ENCODE results near the gene YPEL4.

The YPEL4 gene

DNA sequence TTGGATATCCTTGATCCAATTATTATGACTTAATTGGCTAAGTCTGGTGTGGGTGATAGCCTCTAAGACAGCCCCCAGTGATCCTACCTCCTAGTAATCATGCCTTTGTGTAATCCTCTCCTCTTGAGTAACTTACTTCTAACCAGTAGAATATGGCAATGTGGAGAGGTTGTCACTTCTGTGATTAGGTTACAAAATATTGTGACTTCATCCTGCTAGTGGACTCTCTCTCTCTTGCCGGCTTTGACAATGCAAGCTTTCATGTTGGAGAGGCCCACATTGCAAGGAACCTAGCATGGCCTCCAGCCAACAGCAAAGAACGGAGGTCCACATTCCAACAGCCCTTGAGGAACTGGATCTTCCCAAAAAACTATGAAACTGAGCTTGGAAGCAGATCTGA is 19.5 kb downstream of the YPEL4 start:
- peak in 3 of 4 experiments; percentile 7 to 24 (median 21) for DNase-seq

DNA sequence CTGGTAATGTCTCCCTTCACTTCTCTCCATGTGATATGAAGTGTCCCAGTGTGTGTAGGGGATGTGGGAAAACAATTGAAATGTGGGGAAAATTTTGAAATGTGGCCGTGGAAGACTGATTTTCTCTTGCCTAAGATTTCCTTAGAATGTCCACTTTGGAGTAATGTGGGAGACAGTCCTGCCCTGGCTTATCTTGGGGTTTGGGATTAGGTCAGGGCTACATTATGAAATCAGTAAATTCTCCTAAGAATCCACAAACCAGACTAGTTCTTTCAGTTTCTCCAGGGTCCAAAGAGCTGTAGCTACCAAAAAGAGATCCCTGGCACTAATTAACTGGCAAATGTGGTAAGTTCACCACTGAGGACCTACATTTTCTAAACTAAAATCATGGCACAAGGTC is 22.8 kb downstream of the YPEL4 start:
- no peak for DNase-seq

DNA sequence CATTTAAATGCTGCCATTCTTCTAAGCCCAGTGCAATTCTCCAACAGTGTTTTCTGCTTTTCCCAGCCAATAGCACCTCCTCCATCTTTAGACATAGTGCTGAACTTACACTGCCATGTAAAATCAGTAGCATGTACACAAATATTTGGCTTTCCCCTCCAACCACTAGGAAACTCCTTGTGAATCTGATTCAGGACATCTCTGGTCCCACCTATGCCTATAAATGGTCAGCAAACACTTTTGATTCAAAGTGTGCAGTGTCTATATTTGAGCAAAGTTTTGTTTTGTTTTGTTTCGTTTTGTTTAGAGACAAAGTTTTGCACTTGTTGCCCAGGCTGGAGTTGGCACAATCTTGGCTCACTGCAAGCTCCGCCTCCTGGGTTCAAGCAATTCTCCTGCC is 24.8 kb downstream of the YPEL4 start:
- DNase-seq = no peak

DNA sequence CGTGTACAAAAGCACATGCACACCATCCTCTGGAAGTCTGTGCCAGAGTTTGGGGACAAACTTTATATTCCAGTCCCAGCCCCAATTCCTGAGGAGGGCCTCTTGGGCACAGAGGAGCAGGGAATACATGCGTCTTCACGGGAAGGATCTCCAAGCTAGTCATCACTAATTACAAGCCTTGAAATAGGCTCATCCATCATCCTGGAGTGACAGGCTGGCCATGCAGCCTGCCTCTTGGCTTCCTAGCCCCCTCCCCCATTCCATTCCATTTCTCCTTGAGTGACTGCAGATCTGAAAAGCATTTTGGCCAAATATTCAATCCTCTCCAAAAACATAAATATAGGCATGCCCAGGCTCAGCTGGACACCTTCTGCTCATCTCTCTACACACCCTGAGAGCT is 27.4 kb downstream of the YPEL4 start:
- DNase-seq = no peak

DNA sequence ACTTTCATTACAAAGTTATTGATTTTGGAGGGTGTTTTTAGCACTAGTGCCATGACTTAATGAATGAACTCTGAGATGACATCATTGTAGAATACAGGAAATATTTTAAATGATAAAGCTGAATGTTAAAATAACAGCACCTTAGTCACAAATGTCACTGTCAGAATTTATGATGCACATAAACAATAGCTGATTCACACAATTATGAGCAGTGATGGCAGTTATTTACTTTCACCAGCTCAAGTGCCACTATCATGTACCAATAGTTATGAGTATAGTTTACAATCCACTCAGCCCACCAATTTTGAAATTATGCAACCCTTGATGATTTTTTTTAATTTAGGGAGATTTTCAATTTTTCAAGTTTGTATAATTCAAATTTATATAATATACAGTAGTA is 29.2 kb downstream of the YPEL4 start:
- DNase-seq = no peak

DNA sequence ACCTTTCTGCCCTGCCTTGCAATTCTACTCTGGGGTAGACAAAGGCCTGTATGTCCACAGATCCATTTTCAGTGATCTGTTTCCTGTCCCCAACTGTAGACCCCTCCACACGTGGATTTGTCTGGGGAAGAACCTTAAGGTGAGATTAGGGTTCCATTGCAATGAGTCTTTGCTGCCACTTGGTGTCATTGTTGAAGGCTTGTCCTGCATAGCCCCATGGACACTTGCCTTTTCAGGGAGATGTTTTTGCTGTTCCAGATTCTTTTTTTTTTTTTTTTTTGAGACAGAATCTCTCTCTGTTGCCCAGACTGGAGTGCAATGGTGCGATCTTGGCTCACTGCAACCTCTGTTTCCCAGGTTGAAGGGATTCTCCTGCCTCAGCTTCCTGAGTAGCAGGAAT is 30.4 kb downstream of the YPEL4 start:
- no peak for DNase-seq

DNA sequence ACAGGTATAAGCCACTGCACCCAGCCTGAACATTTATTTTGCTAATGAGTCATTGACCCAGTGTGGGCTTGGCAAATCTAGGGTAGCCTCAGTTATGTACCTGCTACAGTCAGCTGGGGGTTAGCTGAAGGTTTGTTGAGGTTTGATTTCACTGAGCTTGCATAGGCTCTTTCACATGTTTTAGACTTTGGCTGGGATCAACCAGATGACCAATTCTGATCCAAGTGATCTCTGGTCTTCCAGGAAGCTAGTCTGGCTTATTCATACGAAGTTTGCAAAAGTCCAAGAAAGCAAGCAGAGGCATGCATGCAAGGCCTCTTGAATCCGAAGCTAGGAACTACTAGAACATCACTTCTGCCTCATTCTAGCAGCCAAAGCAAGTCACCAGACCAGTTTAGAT is 31.3 kb downstream of the YPEL4 start:
- no peak for DNase-seq

DNA sequence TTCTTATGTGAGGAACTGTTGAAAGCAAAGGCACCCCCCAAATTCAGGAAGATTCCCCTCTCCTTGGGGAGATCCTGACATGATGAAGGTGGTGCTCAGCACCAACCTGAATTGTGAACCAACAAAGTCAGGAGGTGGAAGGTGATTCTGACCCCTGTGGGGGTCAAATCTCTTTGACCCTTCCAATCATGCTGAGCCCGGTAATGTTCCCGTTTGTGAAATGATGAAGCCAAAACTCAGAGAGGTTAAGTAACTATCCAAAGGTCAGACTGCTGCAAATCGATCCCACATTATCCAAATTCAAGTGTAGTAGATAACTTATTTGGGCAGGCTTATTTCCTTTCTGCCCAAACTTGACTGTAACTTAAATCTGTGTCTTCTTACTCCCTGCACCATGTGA is 33.1 kb downstream of the YPEL4 start:
- no peak for DNase-seq

DNA sequence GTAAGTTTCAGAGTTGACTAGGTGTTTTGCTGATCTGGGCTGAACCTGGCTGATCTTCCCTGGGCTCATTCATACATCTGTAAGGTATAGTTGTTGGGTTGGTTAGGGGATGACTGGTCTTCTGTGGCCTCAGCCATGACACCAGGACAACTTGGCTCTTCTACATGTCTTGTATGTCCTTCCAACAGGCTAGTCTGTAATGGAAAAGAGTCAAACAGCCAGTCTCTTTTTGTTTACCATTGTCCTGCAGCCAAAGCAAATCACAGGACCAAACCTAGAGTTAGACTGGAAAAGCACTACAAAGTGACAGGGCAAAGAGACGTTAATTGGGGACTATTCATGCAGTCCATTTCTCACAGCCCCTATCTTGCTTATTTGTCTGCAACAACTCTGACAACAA is 34.4 kb downstream of the YPEL4 start:
- no peak for DNase-seq

DNA sequence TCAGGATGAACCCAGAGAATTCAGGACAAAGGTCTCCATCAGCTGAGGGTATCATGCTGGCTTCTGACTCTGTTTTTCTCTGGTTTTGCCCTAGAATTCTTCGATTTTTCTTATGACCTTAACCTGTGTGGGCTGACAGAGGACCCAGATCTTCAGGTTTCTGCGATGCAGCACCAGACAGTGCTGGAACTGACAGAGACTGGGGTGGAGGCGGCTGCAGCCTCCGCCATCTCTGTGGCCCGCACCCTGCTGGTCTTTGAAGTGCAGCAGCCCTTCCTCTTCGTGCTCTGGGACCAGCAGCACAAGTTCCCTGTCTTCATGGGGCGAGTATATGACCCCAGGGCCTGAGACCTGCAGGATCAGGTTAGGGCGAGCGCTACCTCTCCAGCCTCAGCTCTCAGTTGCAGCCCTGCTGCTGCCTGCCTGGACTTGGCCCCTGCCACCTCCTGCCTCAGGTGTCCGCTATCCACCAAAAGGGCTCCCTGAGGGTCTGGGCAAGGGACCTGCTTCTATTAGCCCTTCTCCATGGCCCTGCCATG is 35.4 kb downstream of the YPEL4 start:
- no peak for DNase-seq

DNA sequence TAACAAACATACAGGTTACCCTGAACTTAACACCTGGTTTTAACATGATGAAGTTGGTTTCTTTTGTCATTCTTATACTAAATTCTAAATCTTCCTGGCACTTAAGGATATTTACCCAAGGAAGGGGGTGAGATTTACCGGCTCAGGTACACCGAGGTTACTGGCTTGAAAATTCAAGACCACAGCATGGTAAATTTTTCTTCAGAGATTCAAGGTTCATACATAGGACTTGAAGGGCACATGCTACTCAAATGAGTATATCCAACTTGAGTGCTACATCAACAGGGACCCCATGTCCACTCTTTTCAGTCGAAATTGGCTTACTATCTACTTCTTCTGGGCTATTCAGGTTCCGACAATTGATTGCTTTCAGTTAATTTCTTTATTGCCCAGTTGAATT is 39.5 kb downstream of the YPEL4 start:
- no peak for DNase-seq

DNA sequence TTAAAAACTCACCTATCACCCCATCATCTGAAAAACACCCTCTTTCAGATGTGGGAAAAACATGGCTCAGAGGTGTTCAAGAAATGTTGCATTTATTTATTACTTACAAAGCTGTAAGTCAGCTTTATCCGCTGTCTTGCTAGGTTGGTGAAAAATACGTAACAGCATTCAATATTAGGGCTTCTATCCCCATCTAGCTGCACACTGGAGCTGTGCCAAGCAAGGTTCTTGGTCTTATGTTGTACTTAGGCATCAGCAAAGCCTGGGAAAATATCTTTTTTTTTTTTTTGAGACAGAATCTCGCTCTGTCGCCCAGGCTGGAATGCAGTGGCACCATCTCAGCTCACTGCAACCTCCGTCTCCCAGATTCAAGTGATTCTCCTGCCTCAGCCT is 44.7 kb downstream of the YPEL4 start:
- DNase-seq = no peak

DNA sequence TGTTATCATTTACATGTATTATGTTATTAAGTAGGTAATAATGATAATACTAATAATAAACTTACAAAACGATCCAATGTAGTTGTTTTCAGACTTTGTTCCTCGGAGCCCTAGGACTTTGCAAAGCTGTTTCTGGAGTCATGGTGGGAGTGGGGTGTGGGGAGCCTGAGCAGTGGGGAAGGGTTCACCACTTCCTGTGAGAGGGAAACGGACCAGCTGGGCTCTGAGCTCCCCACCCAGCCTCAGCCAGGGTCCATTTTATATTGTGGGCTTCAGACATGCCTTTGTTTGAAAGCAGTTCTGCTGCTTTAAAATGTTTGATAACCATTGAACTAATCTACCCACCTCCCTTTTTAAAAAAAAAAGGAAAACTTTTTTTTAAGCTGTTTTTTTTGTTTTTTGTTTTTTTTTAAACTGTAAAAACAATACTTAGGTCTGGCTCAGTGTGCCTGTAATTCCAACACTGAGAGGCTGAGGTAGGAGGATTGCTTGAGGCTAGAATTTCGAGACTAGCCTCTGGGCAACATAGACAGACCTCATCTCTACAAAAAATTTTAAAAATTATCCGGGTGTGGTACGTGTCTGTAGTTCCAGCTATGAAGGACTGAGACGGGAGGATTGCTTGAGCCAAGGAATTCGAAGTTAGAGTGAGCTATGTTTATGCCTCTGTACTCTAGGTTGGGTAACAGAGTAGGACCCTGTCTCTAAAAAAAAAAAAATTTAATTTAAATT is 45.2 kb downstream of the YPEL4 start:
- no peak for DNase-seq

DNA sequence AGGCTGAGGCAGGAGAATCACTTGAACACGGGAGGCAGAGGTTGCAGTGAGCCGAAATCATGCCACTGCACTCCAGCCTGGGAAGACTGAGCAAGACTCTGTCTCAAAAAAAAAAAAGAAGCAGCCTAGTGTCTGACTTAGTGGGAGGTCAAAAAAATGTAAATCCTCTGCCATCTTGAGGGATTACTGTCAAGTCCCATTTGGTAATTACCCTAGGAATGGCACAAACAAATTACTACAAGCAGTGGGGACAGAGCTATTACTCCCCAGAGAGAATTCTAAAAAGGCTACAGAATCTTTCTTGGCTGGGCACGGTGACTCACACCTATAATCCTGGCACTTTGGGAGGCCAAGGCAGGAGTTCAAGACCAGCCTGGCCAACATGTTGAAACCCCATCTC is 48.4 kb downstream of the YPEL4 start:
- DNase-seq = no peak

DNA sequence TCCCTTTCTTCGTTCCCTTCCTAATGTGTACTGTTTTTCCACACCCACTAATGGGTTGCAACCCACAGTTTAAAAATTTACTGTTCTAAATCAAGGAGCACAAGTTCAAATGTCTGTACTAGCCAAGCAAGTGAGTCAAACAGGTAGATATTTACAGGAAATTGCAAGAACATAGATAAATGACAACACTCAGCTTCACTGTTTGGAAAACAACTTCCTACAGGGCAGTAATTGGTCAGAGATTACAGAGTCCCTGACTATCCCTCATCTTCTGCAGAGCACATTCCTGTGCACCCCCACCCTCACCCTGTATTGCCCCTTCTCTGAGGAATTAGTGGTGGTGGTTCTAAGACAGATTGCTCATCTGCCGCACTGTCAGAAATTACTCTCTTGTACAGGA is 50.3 kb downstream of the YPEL4 start:
- DNase-seq = no peak

DNA sequence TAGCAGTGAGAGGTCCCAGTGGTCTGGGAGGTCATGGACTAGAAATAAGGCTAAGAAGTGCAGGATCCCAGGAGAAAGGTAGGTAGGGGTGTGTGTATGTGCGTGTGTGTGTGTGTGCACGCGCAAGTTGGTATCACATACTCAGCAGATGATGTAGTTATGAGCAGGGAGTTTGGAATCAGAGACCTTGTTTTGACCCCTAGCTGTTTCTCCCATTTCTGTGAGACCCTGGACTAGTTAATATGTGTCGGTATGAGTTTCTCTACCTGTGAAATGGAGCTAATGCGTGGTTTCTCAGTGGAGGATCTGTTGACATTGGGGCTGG is 50.9 kb downstream of the YPEL4 start:
- DNase-seq = no peak

DNA sequence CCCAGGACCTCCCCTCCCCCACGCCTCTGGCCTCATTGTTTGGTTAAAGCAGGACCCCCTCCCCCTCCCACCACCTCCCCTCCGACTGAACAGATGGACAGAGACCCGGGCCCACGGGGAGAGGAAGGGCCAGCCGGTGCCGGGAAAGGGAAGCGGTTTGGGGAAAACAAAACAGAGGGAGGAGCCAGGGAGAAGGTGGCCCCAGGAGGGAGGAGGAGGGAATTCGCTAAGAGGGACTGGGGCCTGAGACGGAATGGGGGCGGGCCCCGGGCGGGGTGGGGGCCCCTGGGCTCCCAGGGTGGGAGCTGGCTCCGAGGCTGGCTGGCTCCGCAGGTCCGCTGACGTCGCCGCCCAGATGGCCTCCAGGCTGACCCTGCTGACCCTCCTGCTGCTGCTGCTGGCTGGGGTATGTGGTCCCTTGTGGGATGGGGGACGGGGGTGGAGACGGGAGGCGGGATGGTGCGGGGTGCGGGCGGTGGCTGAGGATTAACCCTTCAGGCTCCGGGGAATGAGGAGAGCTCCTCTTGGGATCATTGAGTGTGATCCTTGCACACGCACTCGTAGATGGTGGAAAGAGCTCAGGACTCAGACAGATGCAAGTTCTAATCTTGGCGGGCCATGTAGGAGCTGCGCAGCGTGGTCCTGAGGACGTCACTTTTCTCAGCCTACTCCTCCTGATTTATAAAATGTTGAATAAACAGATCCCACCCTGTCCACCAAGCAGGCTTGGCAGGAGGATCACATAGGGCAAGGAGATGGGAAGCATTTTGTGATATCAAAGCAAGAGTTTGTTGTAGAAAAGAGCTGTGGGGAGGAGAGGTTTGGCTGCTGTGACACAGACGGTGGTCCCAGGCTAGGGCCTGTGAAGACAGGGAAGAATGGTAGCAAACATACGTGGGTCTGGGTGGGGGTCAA is 51.5 kb downstream of the YPEL4 start:
- peak; percentile 15 to 59 (median 33) for DNase-seq

DNA sequence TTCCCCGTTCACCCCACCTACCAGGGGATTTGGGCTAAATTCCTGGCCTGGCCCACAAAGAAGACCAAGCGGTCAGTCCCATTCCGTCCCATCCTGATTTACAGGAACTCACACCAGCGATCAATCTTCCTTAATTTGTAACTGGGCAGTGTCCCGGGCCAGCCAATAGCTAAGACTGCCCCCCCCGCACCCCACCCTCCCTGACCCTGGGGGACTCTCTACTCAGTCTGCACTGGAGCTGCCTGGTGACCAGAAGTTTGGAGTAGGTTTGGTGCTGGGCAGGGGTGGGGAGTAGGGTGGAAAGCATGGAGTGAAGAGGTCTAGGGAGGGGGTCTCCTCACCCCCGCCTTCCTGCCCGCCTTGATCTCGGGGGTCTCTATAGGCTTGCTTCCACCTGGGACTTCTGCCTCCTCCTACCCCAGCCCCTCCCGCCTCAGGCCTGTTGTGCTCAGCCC is 52.2 kb downstream of the YPEL4 start, which contains the start of gene SERPING1:
Gene SERPING1 (plus strand): TSS at position 225 of the 455 bp plus-strand sequence. CDS start 586 bp downstream, outside the sequence.
- no peak for DNase-seq

DNA sequence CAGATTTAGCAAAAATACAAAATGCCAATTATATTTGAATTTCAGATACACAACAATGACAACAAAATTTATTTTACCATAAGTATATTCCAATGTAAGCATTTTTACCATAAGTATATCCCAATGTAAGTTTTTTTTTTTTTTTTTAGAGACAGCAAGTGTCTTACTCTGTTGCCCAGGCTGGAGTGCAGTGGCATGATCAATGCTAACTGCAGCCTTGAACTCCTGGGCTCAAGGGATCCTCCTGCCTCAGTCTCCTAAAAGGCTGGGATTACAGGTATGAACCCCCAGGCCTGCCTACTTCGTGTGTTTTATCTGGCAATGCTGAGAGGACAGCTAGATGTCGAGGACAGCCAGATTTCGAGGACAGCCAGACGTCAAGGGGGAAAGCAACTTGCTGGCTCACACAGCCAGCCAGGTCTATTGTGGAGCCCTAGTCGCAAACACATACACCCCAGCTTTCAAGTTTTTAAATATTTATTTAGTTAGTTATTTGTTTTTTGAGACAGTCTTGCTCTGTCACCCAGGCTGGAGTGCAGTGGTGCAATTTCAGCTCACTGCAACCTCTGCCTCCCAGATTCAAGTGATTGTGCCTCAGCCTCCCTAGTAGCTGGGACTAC is 53.3 kb downstream of the YPEL4 start:
- DNase-seq = no peak
